Measurements from ENCODE around the gene IQCK. TPM values are rescaled to one million over a fixed set of nuclear protein-coding genes. Genes with fewer than 3 reads are reported as not detected.

The IQCK gene
- total and polyA plus RNA-seq, 3 donors from 2014 or later: 77.8 to 102 (median 91.3) TPM

- no peaks in the 10 kb centered on the region for H3K36me3 ChIP-seq (ENCODE audit: low read depth, missing control alignments)
- no peak overlapping the region for H3K27ac ChIP-seq
- no peak for DNase-seq
- no peaks in the 10 kb centered on the region for H3K9me3 ChIP-seq
- intact Hi-C loops (cut with DNase I; ENCODE audit: low total_unique reads): no loop called here
- H3K27me3 ChIP-seq: no peaks in the 10 kb centered on the region
- WGBS, 2 donors: 81 to 82% methylated on average over 4 of the region's 4 CpGs
- peaks cover 3% of the 10 kb centered on the region for H3K4me1 ChIP-seq
- TF ChIP-seq CTCF (IDR thresholded peaks at IDR 0.05): no peak
- TF ChIP-seq POLR2A (IDR thresholded peaks at IDR 0.05): no peak
- H3K4me3 ChIP-seq: no peak overlapping the region
Measured at GRCh38 chr16:19749571-19750080, 31.6 kb downstream of the IQCK start.

- Histone ChIP-seq H3K4me1 (peaks cover 3% of the 10 kb centered on the region), H3K36me3 (ENCODE audit: low read depth, missing control alignments) (no peaks in the 10 kb centered on the region), H3K27me3 (no peaks in the 10 kb centered on the region), H3K27ac (no peak overlapping the region), H3K4me3 (no peak overlapping the region), H3K9me3 (no peaks in the 10 kb centered on the region)
- intact Hi-C loops (cut with DNase I; ENCODE audit: low total_unique reads): no loop called here
- DNase-seq: no peak
- TF ChIP-seq CTCF (IDR thresholded peaks at IDR 0.05): no peak
- TF ChIP-seq POLR2A (IDR thresholded peaks at IDR 0.05): no peak
- 77 to 83% methylated on average over 6 of the region's 6 CpGs for WGBS, 2 donors
Measured at GRCh38 chr16:19751478-19752385, 33.7 kb downstream of the IQCK start.

DNA sequence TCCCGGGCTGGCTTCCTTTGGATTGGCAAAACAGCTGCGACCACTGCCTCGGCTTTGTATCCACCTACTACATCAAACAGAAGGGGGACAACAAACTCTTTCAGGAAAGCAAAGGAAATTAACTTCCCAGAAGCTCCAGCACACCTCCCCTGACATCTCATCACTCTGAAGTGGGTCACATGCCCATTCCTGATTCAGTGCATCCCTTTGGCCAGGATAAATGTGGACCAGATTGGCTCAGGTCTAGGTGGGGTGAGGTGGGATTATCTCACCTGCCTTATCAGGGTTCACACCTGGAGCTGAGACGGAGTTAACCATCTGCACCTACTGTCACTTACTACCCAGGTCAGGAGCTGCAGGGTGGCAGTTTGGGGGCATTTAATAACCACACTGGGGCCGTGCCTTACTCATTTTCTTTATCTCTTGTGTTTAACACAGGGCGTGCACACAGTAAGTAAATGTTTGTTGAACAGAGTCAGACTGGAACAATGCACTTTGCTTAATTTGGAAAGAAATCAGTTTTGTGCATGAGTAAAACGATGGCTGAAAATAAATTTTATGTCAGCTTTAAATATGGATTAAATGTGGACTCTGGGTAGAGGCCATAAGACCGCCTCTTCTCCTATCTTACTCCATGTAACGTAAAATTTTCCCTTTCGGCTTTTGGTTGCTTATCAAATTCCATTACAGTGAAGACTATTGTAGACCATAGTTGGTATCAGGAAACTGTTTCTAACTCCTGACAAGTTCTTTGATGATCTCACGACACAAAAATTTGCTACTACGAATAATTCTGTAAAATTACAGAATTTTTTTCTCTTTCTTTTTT lies 36.0 kb downstream of the IQCK start:
- no peak for TF ChIP-seq POLR2A (IDR thresholded peaks at IDR 0.05)
- no peak for TF ChIP-seq CTCF (IDR thresholded peaks at IDR 0.05)
- whole genome bisulfite sequencing, 2 donors: 69 to 70% methylated on average over 12 of the region's 12 CpGs
- Histone ChIP-seq H3K36me3 (ENCODE audit: low read depth, missing control alignments) (no peaks in the 10 kb centered on the region), H3K9me3 (no peaks in the 10 kb centered on the region), H3K4me3 (no peak overlapping the region), H3K27ac (peak overlapping the region in 1 of 2 donors; percentile 35), H3K27me3 (no peaks in the 10 kb centered on the region), H3K4me1 (peaks cover 18% of the 10 kb centered on the region)
- no peak for DNase-seq
- intact Hi-C loops (cut with DNase I; ENCODE audit: low total_unique reads): no loop called here

DNA sequence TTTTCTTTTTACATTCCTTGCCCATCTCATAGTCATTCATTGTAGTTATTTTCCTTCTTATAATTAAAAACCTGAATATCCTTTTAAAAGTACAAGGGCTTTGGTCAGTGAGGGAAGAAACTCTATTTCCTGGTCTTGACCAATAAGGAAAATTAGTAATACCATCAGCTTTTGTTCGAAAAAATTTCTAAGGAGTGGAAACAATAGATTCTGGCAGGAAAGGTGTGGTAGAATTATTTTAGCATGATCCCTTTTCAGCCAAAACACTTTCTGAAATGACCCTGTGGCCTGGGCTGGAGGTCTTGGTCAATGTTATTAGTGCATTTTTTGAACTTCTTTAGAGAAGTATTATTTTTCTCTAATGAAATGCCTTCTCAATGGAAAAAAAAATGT lies 36.6 kb downstream of the IQCK start:
- Histone ChIP-seq H3K27me3 (no peaks in the 10 kb centered on the region), H3K36me3 (ENCODE audit: low read depth, missing control alignments) (no peaks in the 10 kb centered on the region), H3K9me3 (no peaks in the 10 kb centered on the region), H3K27ac (peak overlapping the region in 1 of 2 donors; percentile 35), H3K4me3 (no peak overlapping the region), H3K4me1 (peaks cover 18% of the 10 kb centered on the region)
- DNase-seq: no peak
- intact Hi-C loops (cut with DNase I; ENCODE audit: low total_unique reads): no loop called here
- 51 to 68% methylated on average over 1 of the region's 1 CpG for WGBS, 2 donors
- TF ChIP-seq CTCF (IDR thresholded peaks at IDR 0.05): no peak
- TF ChIP-seq POLR2A (IDR thresholded peaks at IDR 0.05): no peak

All from testis (tissue), 3 donors.